Stomach (tissue), 9 donors: ENCODE measurements around the gene PSPN. TPM values are rescaled to one million over a fixed set of nuclear protein-coding genes. Genes with fewer than 3 reads are reported as not detected.

Experiments
- DNase-seq, 2 donors: peaks; one replicate each; pipeline versions ENCODE4 v3.0.0 to v3.0.0-alpha.2; 2013 to 2019
- H3K27ac ChIP-seq, 5 donors: fragments of 200-600 bp in 4 of 5; sonication (generic) in 4 of 5; one replicate each; pipeline ENCODE4 v1.5.1; 2013 to 2019; ENCODE audit warnings: mild to moderate bottlenecking in 1 of 5, moderate library complexity in 1 of 5
- H3K27me3 ChIP-seq, 3 donors: fragments of 200-600 bp; sonication (generic); one replicate each; pipeline ENCODE4 v1.5.1; 2017 to 2019; ENCODE audit warnings: mixed run types in 1 of 3
- H3K36me3 ChIP-seq, 4 donors: fragments of 200-600 bp; sonication (generic); 1 replicate in 3 of 4; 2 replicates in 1 of 4; pipeline ENCODE4 v1.5.1; 2016 to 2019
- H3K4me1 ChIP-seq, 4 donors: fragments of 200-600 bp; sonication (generic); one replicate each; pipeline ENCODE4 v1.5.1; 2016 to 2019
- H3K4me3 ChIP-seq, 4 donors: fragments of 200-600 bp; sonication (generic) in 3 of 4; one replicate each; pipeline ENCODE4 v1.5.1; 2016 to 2019; ENCODE audit warnings: mild to moderate bottlenecking in 1 of 4
- H3K9me3 ChIP-seq, 4 donors: fragments of 200-600 bp; sonication (generic); one replicate each; pipeline ENCODE4 v1.5.1; 2016 to 2019
- CTCF ChIP-seq, 7 experiments: fragments of 450-650 bp in 4 of 7; fragments of 200-600 bp in 3 of 7; sonication (generic) in 3 of 7; IDR thresholded peaks; one replicate each; pipeline ENCODE4 v1.5.1; 2016 to 2019; ENCODE audit warnings: antibody characterized with exemption in 7 of 7, control low read depth in 2 of 7, mild to moderate bottlenecking in 1 of 7
- EP300 ChIP-seq: sonication (generic); formaldehyde crosslinking; IDR thresholded peaks from one replicate; pipeline ENCODE4 v1.6.1; 2017; ENCODE audit warnings: antibody characterized with exemption
- POLR2A ChIP-seq, 4 donors: fragments of 450-650 bp; IDR thresholded peaks; one replicate each; pipeline ENCODE4 v1.6.1; 2016; ENCODE audit warnings: antibody characterized with exemption in 4 of 4, control low read depth in 2 of 4, mild to moderate bottlenecking in 1 of 4, moderate library complexity in 1 of 4
- POLR2AphosphoS5 ChIP-seq, 3 donors: sonication (generic); formaldehyde crosslinking; IDR thresholded peaks; one replicate each; pipeline ENCODE4 v1.6.1; 2016; ENCODE audit warnings: antibody characterized with exemption in 3 of 3
- WGBS, 5 donors: extraction: QIAGEN DNeasy Blood & Tissue Kit in 3 of 5; methylation state at CpG; one replicate each; pipeline versions ENCODE4 v1.1.5 to v1.1.7; 2013 to 2018; 5-methylcytosine and 5-hydroxymethylcytosine counted together
- intact Hi-C: fragments of 100-400 bp; cut with DNase I; formaldehyde crosslinking; loops from one replicate; pipeline ENCODE4 v1.15.1; 2023; ENCODE audit warnings: low total_unique reads
- polyA plus RNA-seq, 3 donors: library from polyadenylated mRNA; stranded (reverse); fragments of 200-250 nt; gene quantifications; one replicate each; pipeline ENCODE4 v1.2.3, GENCODE V29; 2013
- total RNA-seq, 5 donors: library from RNA; depleted of rRNA; stranded (reverse); fragments of >200 nt; gene quantifications; one replicate each; pipeline versions ENCODE4 v1.1.0 to v1.2.3, GENCODE V29; 2014 to 2016
- donor health status: healthy with polysubstance abuse.
- donor health status: Bipolar disorder and iron deficiency.
- donor health status: healthy.

The PSPN gene
- total and polyA plus RNA-seq, 8 donors: 0.92 to 2.8 (median 1.8) TPM; not detected in 1

- no peaks in the 10 kb centered on the region for H3K27me3 ChIP-seq
- H3K4me1 ChIP-seq: peaks cover 5 to 22% (median 20%) of the 10 kb centered on the region in 4 donors
- no peaks in the 10 kb centered on the region for H3K9me3 ChIP-seq
- no peak overlapping the region for H3K27ac ChIP-seq
- WGBS, 5 donors: 92 to 96% (median 94%) methylated on average over 11 to 12 of the region's 12 CpGs
- TF ChIP-seq POLR2A (IDR thresholded peaks at IDR 0.05) (no peak), CTCF (IDR thresholded peaks at IDR 0.05) (no peak), EP300 (no peak), POLR2AphosphoS5 (IDR thresholded peaks at IDR 0.05) (no peak)
- H3K4me3 ChIP-seq: no peak overlapping the region
- intact Hi-C loops: no loop called here
- H3K36me3 ChIP-seq: peaks cover 0 to 5% (median 3%) of the 10 kb centered on the region in 4 donors
- no peak for DNase-seq
Measured at GRCh38 chr19:6396305-6396704, 20.6 kb upstream of the PSPN start.

GRCh38 chr19:6394831-6395230 lies 19.1 kb upstream of the PSPN start:
- no peak for DNase-seq
- intact Hi-C loops: no loop called here
- Histone ChIP-seq H3K27ac (no peak overlapping the region), H3K9me3 (no peaks in the 10 kb centered on the region), H3K4me3 (no peak overlapping the region), H3K36me3 (peaks cover 0 to 20% (median 15%) of the 10 kb centered on the region in 4 donors), H3K4me1 (peaks cover 5 to 30% (median 24%) of the 10 kb centered on the region in 4 donors), H3K27me3 (no peaks in the 10 kb centered on the region)
- 74 to 93% (median 91%) methylated on average over 3 of the region's 3 CpGs for WGBS, 5 donors
- no peak for TF ChIP-seq CTCF (IDR thresholded peaks at IDR 0.05)
- TF ChIP-seq POLR2A (IDR thresholded peaks at IDR 0.05): no peak
- TF ChIP-seq EP300: no peak
- no peak for TF ChIP-seq POLR2AphosphoS5 (IDR thresholded peaks at IDR 0.05)

GRCh38 chr19:6393983-6394412 lies 18.3 kb upstream of the PSPN start:
- Histone ChIP-seq H3K4me1 (peaks cover 5 to 30% (median 24%) of the 10 kb centered on the region in 4 donors), H3K36me3 (peaks cover 5 to 28% (median 23%) of the 10 kb centered on the region in 4 donors), H3K9me3 (no peaks in the 10 kb centered on the region), H3K4me3 (peak overlapping the region; percentile 75 to 89 (median 80)), H3K27ac (peak overlapping the region; percentile 81 to 96 (median 95)), H3K27me3 (no peaks in the 10 kb centered on the region)
- 26 to 32% (median 28%) methylated on average over 14 of the region's 14 CpGs for WGBS, 5 donors
- no peak for TF ChIP-seq CTCF (IDR thresholded peaks at IDR 0.05)
- TF ChIP-seq EP300: no peak
- no peak for TF ChIP-seq POLR2AphosphoS5 (IDR thresholded peaks at IDR 0.05)
- TF ChIP-seq POLR2A (IDR thresholded peaks at IDR 0.05): no peak
- DNase-seq: no peak
- intact Hi-C loops: no loop called here

- Histone ChIP-seq H3K9me3 (no peaks in the 10 kb centered on the region), H3K27ac (peak within 1 kb of the TSS; percentile 81 to 96 (median 95)), H3K4me3 (peak within 1 kb of the TSS; percentile 75 to 89 (median 80)), H3K36me3 (peaks cover 12 to 35% (median 30%) of the 10 kb centered on the region in 4 donors), H3K4me1 (peaks cover 5 to 30% (median 24%) of the 10 kb centered on the region in 4 donors), H3K27me3 (no peaks in the 10 kb centered on the region)
- TF ChIP-seq CTCF (IDR thresholded peaks at IDR 0.05) (peak in 1 of 7 experiments; percentile 17), POLR2A (IDR thresholded peaks at IDR 0.05) (no peak), EP300 (no peak), POLR2AphosphoS5 (IDR thresholded peaks at IDR 0.05) (peak; percentile 29 to 57 (median 52))
- intact Hi-C loops: no loop called here
- DNase-seq: peak; percentile 92 to 98
- WGBS, 5 donors: 0 to 1% (median 0%) methylated on average over 33 to 69 of the region's 69 CpGs
Measured at GRCh38 chr19:6393074-6393982, 17.6 kb upstream of the PSPN start, which contains the start of gene GTF2F1. Gene GTF2F1, minus strand, starts transcription at chr19:6393164. Its CDS starts 169 bp downstream, at chr19:6392995.
